Ecto neural progenitor cell (in vitro differentiated cells): Measurements from ENCODE around the gene FLT4.
A peak's percentile ranks its signal among the peaks of the same experiment; 100 is the strongest.
"Not testable (repeated sequence)": the region's sequence is repeated elsewhere in the genome, so short reads cannot be mapped to it uniquely, and the experiment has no call there.

ENCODE experiments used
- DNase-seq: peaks from one replicate; pipeline ENCODE4 v3.0.0-alpha.2; 2018; ENCODE audit warnings: low spot score

The FLT4 gene

GRCh38 chr5:180649297-180650039 lies at the start of gene FLT4:
Gene FLT4 (minus strand): TSS chr5:180649600. CDS start chr5:180649545, 55 bp downstream.
- DNase-seq: peak; percentile 59

- no peak for DNase-seq
Measured at GRCh38 chr5:180699042-180699441, 49.6 kb upstream of the FLT4 start.

GRCh38 chr5:180696116-180696515 lies 46.7 kb upstream of the FLT4 start:
- no peak for DNase-seq

- no peak for DNase-seq
Measured at GRCh38 chr5:180692429-180692828, 43.0 kb upstream of the FLT4 start.

- no peak for DNase-seq
Measured at GRCh38 chr5:180691046-180691445, 41.6 kb upstream of the FLT4 start.

- peak; percentile 62 for DNase-seq
Measured at GRCh38 chr5:180690562-180690961, 41.2 kb upstream of the FLT4 start.

GRCh38 chr5:180689775-180690174 lies 40.4 kb upstream of the FLT4 start:
- no peak for DNase-seq

GRCh38 chr5:180689071-180689694 lies 39.8 kb upstream of the FLT4 start:
- DNase-seq: no peak

- no peak for DNase-seq
Measured at GRCh38 chr5:180688330-180689070, 39.1 kb upstream of the FLT4 start.

- DNase-seq: not testable (repeated sequence)
Measured at GRCh38 chr5:180686799-180687198, 37.4 kb upstream of the FLT4 start.

GRCh38 chr5:180684623-180685161 lies 35.3 kb upstream of the FLT4 start:
- no peak for DNase-seq

GRCh38 chr5:180683220-180683922 lies 34.0 kb upstream of the FLT4 start:
- DNase-seq: no peak

GRCh38 chr5:180682560-180682959 lies 33.2 kb upstream of the FLT4 start:
- DNase-seq: no peak

- not testable (repeated sequence) for DNase-seq
Measured at GRCh38 chr5:180682008-180682407, 32.6 kb upstream of the FLT4 start.

GRCh38 chr5:180678319-180678718 lies 28.9 kb upstream of the FLT4 start:
- DNase-seq: not testable (repeated sequence)

GRCh38 chr5:180675036-180675635 lies 25.7 kb upstream of the FLT4 start:
- no peak for DNase-seq

- DNase-seq: not testable (repeated sequence)
Measured at GRCh38 chr5:180674090-180674475, 24.7 kb upstream of the FLT4 start.

GRCh38 chr5:180673371-180674089 lies 24.1 kb upstream of the FLT4 start:
- no peak for DNase-seq

- not testable (repeated sequence) for DNase-seq
Measured at GRCh38 chr5:180671958-180672524, 22.6 kb upstream of the FLT4 start.

- no peak for DNase-seq
Measured at GRCh38 chr5:180670586-180671359, 21.4 kb upstream of the FLT4 start.
